ENCODE results near the gene CCDC43. TPM values are rescaled to one million over a fixed set of nuclear protein-coding genes. Genes with fewer than 3 reads are reported as not detected.

CCDC43 gene
- total RNA-seq, 1 donor from 2014 or later, result 46.5 TPM

- Mint-ChIP-seq H3K27me3 (ENCODE audit: insufficient read depth, low read depth) (peaks cover 15% of the 10 kb centered on the region), H3K4me1 (peaks cover 31% of the 10 kb centered on the region), H3K4me3 (peak overlapping the region; percentile 75), H3K36me3 (no peaks in the 10 kb centered on the region), H3K9me3 (no peaks in the 10 kb centered on the region), H3K27ac (peak overlapping the region; percentile 98)
- Histone ChIP-seq H3K79me2 (ENCODE audit: low read depth) (no peaks in the 10 kb centered on the region), H3K4me2 (peak overlapping the region; percentile 67), H3K9me3 (ENCODE audit: low read depth) (no peaks in the 10 kb centered on the region), H3F3A (ENCODE audit: low read depth) (peaks cover 27% of the 10 kb centered on the region), H3K27ac (peak overlapping the region; percentile 61), H3K4me1 (peaks cover 26% of the 10 kb centered on the region), H3K36me3 (no peaks in the 10 kb centered on the region), H4K20me1 (ENCODE audit: low read depth) (no peaks in the 10 kb centered on the region), H3K27me3 (no peaks in the 10 kb centered on the region), H3K9ac (no peak overlapping the region), H2AFZ (replicated peaks) (peak overlapping the region; percentile 19), H3K4me3 (no peak overlapping the region)
- peak; percentile 21 for DNase-seq (ENCODE audit: low spot score)
- TF ChIP-seq EZH2phosphoT487 (IDR thresholded peaks at IDR 0.05), result no peak
- no peak for TF ChIP-seq EZH2 (IDR thresholded peaks at IDR 0.05)
- TF ChIP-seq, protein P1, sequence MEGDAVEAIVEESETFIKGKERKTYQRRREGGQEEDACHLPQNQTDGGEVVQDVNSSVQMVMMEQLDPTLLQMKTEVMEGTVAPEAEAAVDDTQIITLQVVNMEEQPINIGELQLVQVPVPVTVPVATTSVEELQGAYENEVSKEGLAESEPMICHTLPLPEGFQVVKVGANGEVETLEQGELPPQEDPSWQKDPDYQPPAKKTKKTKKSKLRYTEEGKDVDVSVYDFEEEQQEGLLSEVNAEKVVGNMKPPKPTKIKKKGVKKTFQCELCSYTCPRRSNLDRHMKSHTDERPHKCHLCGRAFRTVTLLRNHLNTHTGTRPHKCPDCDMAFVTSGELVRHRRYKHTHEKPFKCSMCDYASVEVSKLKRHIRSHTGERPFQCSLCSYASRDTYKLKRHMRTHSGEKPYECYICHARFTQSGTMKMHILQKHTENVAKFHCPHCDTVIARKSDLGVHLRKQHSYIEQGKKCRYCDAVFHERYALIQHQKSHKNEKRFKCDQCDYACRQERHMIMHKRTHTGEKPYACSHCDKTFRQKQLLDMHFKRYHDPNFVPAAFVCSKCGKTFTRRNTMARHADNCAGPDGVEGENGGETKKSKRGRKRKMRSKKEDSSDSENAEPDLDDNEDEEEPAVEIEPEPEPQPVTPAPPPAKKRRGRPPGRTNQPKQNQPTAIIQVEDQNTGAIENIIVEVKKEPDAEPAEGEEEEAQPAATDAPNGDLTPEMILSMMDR (IDR thresholded peaks at IDR 0.05), result no peak
These were observed 61.9 kb downstream of the CCDC43 start for GRCh38 chr17:44627513-44628242.

Small RNA genes lying within 50 kb of the gene (small RNA-seq; reads per million reads assigned to genes)
- gene RN7SL819P (not detected), gene SMCO4P1 (not detected)

Other genes with a start within 250 kb of the CCDC43 start
- gene GPATCH8, start 186.4 kb downstream of the CCDC43 start, total RNA-seq (ENCODE audit: low replicate concordance), result 41.4 and 44.1 TPM in 2 replicates
- gene FZD2, start 132.3 kb downstream of the CCDC43 start, total RNA-seq (ENCODE audit: low replicate concordance), result 56.6 and 188 TPM in 2 replicates
- gene MEIOC, start 33.3 kb downstream of the CCDC43 start, total RNA-seq (ENCODE audit: low replicate concordance), result 15.1 and 22.0 TPM in 2 replicates
- gene DBF4B, start 18.9 kb upstream of the CCDC43 start, total RNA-seq (ENCODE audit: low replicate concordance), result 16.4 and 30.6 TPM in 2 replicates
- gene ADAM11, start 69.2 kb upstream of the CCDC43 start, total RNA-seq (ENCODE audit: low replicate concordance), result 1.4 and 6.9 TPM in 2 replicates
- gene GJC1, start 140.5 kb upstream of the CCDC43 start, total RNA-seq (ENCODE audit: low replicate concordance), result 63.4 and 76.9 TPM in 2 replicates
- not detected in 2 replicates for gene HIGD1B, start 158.1 kb upstream of the CCDC43 start, total RNA-seq (ENCODE audit: low replicate concordance)
- 114 and 185 TPM in 2 replicates for gene EFTUD2, start 209.7 kb upstream of the CCDC43 start, total RNA-seq (ENCODE audit: low replicate concordance)
- gene GFAP, start 225.7 kb upstream of the CCDC43 start, total RNA-seq (ENCODE audit: low replicate concordance), result 0.45 and 0.46 TPM in 2 replicates